Body of pancreas (tissue), 4 donors: ENCODE measurements around the gene NKX2-2. TPM values are rescaled to one million over a fixed set of nuclear protein-coding genes. Genes with fewer than 3 reads are reported as not detected.

Source experiments
- ATAC-seq: fragments of 150-250 bp; one replicate; pipeline ENCODE4 v1.9.1; 2016
- DNase-seq, 4 donors: peaks; one replicate each; pipeline ENCODE4 v3.0.0-alpha.2; 2019
- H3K27ac ChIP-seq, 4 donors: fragments of 200-600 bp; sonication (generic); 1 replicate in 3 of 4; 2 replicates in 1 of 4; pipeline versions ENCODE4 v1.5.1 to v1.6.1; 2016 to 2019; ENCODE audit warnings: mild to moderate bottlenecking in 1 of 4, mixed read lengths in 1 of 4, moderate library complexity in 1 of 4
- H3K27me3 ChIP-seq, 2 donors: fragments of 200-600 bp; sonication (generic); one replicate each; pipeline ENCODE4 v1.6.0; 2016; ENCODE audit warnings: mild to moderate bottlenecking in 1 of 2
- H3K36me3 ChIP-seq, 2 donors: fragments of 200-600 bp; sonication (generic); replicated peaks in 1 of 2; 2 replicates each; pipeline ENCODE4 v1.5.1; 2016; ENCODE audit warnings: low read depth in 2 of 2; ENCODE audit not compliant: insufficient read depth in 1 of 2
- H3K4me1 ChIP-seq: fragments of 200-600 bp; sonication (generic); one replicate; pipeline ENCODE4 v1.6.0; 2016
- H3K4me3 ChIP-seq, 2 donors: fragments of 200-600 bp; sonication (generic); 1 replicate in 1 of 2; 2 replicates in 1 of 2; pipeline ENCODE4 v1.5.1; 2016 to 2019
- H3K9me3 ChIP-seq, 3 donors: fragments of 200-600 bp; sonication (generic); 1 replicate in 2 of 3; 2 replicates in 1 of 3; pipeline ENCODE4 v1.5.1; 2016
- POLR2A ChIP-seq, 3 donors: fragments of 450-650 bp; IDR thresholded peaks; one replicate each; pipeline ENCODE4 v1.6.1; 2016; ENCODE audit warnings: antibody characterized with exemption in 3 of 3, mild to moderate bottlenecking in 2 of 3
- WGBS, 2 donors: methylation state at CpG; one replicate each; pipeline ENCODE4 v1.1.5; 2017; 5-methylcytosine and 5-hydroxymethylcytosine counted together
- intact Hi-C: fragments of 100-400 bp; cut with DNase I; formaldehyde crosslinking; loops from one replicate; pipeline ENCODE4 v1.15.1; 2023
- total RNA-seq, 2 donors: library from RNA; depleted of rRNA; stranded (reverse); fragments of >200 nt; gene quantifications; one replicate each; pipeline ENCODE4 v1.1.0, GENCODE V29; 2016
- TF ChIP-seq, protein P1 (sequence below), 7 experiments: fragments of 450-650 bp in 4 of 7; fragments of 200-600 bp in 3 of 7; sonication (generic) in 3 of 7; IDR thresholded peaks; one replicate each; pipeline ENCODE4 v1.5.1; 2016 to 2019; ENCODE audit warnings: antibody characterized with exemption in 7 of 7

The NKX2-2 gene
- total RNA-seq, 2 donors from 2014 or later = 3.1 to 9.6 TPM

DNA sequence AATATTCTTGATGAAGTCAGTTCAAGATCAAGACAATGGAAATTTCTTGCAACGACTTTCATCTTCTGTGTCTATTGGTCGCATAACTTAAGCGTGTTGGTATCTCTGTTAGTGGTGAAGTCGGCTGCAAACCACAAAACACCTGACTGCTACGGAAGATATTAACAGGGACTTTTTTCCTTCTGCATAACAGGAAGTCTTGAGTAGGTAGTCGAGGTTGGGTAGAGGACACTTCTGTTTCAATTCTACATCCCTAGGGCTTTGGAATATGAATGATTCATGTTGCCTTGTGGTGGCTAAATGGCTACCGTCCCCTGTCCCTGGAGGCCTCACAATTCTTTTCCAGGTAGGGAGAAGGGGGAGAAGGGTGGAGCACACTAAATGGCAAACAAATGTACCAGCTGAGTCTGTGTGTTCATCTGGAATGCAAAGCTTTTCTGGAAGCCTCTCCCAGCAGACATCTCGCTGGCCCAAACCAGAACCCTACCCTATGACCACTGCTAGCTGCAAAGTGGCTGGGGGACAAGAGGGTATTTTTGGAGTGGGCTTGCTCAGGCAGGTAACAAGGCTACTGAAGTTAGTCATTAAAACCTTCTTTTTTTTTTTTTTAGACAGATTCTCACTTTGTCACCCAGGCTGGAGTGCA, 34.6 kb upstream of the NKX2-2 start:
- no peak overlapping the region for H3K27ac ChIP-seq
- H3K4me3 ChIP-seq = no peak overlapping the region
- ATAC-seq (no peak), DNase-seq (no peak)
- no peaks in the 10 kb centered on the region for H3K4me1 ChIP-seq
- H3K36me3 ChIP-seq = no peaks in the 10 kb centered on the region
- no peaks in the 10 kb centered on the region for H3K9me3 ChIP-seq
- TF ChIP-seq POLR2A (IDR thresholded peaks at IDR 0.05) = no peak
- intact Hi-C loops = no loop called here
- H3K27me3 ChIP-seq = no peaks in the 10 kb centered on the region
- WGBS, 2 donors = 55 to 56% methylated on average over 8 of the region's 8 CpGs

DNA sequence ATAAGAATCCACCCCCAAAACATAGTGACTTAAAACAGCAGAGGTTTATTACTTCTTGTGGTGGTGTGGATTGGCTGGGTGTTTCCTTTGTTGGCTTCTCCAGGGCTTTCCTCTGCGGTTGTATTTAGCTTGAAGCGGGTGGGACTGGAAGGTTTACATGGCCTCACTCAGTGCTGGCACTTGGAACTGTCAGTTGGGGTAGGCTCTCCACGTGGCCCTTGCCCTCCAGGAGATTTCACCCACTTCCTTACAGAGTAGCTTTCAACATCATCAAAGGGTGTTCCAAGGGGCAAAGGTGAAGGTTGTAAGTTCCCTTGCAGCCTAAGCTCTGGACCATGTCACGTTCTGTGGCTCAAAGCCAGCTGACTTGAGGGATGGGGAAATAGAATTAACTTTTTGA, 32.5 kb upstream of the NKX2-2 start:
- H3K27ac ChIP-seq = no peak overlapping the region
- no peaks in the 10 kb centered on the region for H3K36me3 ChIP-seq
- WGBS, 2 donors = 37 to 46% methylated on average over 4 of the region's 4 CpGs
- no peak for TF ChIP-seq POLR2A (IDR thresholded peaks at IDR 0.05)
- TF ChIP-seq, protein P1, sequence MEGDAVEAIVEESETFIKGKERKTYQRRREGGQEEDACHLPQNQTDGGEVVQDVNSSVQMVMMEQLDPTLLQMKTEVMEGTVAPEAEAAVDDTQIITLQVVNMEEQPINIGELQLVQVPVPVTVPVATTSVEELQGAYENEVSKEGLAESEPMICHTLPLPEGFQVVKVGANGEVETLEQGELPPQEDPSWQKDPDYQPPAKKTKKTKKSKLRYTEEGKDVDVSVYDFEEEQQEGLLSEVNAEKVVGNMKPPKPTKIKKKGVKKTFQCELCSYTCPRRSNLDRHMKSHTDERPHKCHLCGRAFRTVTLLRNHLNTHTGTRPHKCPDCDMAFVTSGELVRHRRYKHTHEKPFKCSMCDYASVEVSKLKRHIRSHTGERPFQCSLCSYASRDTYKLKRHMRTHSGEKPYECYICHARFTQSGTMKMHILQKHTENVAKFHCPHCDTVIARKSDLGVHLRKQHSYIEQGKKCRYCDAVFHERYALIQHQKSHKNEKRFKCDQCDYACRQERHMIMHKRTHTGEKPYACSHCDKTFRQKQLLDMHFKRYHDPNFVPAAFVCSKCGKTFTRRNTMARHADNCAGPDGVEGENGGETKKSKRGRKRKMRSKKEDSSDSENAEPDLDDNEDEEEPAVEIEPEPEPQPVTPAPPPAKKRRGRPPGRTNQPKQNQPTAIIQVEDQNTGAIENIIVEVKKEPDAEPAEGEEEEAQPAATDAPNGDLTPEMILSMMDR (IDR thresholded peaks at IDR 0.05) = no peak
- intact Hi-C loops = no loop called here
- no peak overlapping the region for H3K4me3 ChIP-seq
- no peaks in the 10 kb centered on the region for H3K4me1 ChIP-seq
- no peaks in the 10 kb centered on the region for H3K9me3 ChIP-seq
- DNase-seq (no peak), ATAC-seq (no peak)
- H3K27me3 ChIP-seq = no peaks in the 10 kb centered on the region

DNA sequence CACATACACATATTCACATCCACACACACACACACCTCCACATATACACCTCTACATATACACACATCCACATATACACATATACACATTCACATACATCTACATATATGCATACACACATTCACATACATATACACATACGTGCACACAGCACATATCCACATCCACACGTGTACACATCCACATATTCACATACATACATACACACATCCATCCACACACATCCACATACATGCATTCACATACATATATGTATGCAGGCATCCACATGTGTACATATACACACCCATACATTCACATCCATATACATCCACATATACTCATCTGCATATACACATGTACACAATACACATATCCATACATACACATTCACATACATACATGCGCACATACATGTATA, 25.6 kb upstream of the NKX2-2 start:
- WGBS, 2 donors = 69% methylated on average over 3 of the region's 3 CpGs

DNA sequence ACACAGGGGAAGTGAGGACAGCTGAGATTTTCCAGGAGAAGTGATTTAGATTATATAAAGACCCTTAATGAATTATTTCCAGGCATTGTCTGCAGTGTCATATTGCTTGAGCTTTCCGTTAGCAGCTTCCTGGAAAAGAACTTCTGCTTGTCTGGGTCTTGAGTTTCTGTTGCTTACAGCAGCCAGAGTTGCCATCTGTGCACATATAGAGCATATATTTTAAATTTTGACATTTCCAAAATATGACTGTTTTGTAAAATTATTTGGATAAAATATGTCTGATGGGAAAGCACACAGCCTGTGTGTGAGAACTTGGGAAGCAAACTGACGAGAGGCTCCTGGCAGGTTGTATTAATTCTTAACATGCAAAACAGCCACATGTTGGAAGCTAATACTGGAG, 21.0 kb upstream of the NKX2-2 start:
- no peaks in the 10 kb centered on the region for H3K9me3 ChIP-seq
- H3K4me1 ChIP-seq = no peaks in the 10 kb centered on the region
- H3K36me3 ChIP-seq = no peaks in the 10 kb centered on the region
- no peak overlapping the region for H3K4me3 ChIP-seq
- 42 to 53% methylated on average over 2 of the region's 2 CpGs for WGBS, 2 donors
- H3K27me3 ChIP-seq = no peaks in the 10 kb centered on the region
- no peak for DNase-seq
- ATAC-seq = no peak
- H3K27ac ChIP-seq = no peak overlapping the region
- intact Hi-C loops = no loop called here
- TF ChIP-seq, protein P1 (IDR thresholded peaks at IDR 0.05) = no peak
- no peak for TF ChIP-seq POLR2A (IDR thresholded peaks at IDR 0.05)

More for the DNA sequence above, 25.6 kb upstream of the NKX2-2 start:
- Histone ChIP-seq H3K4me3 (no peak overlapping the region), H3K27ac (no peak overlapping the region), H3K27me3 (no peaks in the 10 kb centered on the region), H3K4me1 (no peaks in the 10 kb centered on the region), H3K9me3 (no peaks in the 10 kb centered on the region), H3K36me3 (no peaks in the 10 kb centered on the region)
- no peak for DNase-seq
- TF ChIP-seq POLR2A (IDR thresholded peaks at IDR 0.05) = no peak
- TF ChIP-seq, protein P1 (IDR thresholded peaks at IDR 0.05) = no peak
- no peak for ATAC-seq
- intact Hi-C loops = no loop called here

DNA sequence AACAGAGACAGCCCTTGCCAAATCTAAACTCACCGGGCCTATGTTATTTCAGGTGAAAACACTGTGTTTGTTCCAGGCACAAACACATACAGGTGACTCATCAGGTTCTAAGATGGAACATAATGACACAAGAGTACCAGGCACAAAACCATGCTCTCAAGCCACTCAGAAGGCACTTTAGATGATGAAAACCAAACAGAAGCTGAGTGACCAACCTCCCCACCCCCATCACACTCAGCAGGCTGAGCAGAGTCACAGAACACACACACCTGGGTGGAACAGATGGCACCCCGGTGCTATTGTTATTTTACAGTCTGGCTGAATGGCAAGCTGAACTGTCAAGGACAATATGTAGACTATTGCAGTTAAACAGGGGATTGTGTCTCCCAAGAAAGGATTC, 20.6 kb upstream of the NKX2-2 start:
- WGBS, 2 donors = 18 to 46% methylated on average over 2 of the region's 2 CpGs
- no peak overlapping the region for H3K27ac ChIP-seq
- intact Hi-C loops = no loop called here
- no peaks in the 10 kb centered on the region for H3K27me3 ChIP-seq
- no peaks in the 10 kb centered on the region for H3K36me3 ChIP-seq
- no peak overlapping the region for H3K4me3 ChIP-seq
- no peaks in the 10 kb centered on the region for H3K9me3 ChIP-seq
- no peaks in the 10 kb centered on the region for H3K4me1 ChIP-seq
- ATAC-seq (peak; percentile 35), DNase-seq (peak in 2 of 4 donors; percentile 51 to 66)
- TF ChIP-seq POLR2A (IDR thresholded peaks at IDR 0.05) = no peak
- TF ChIP-seq, protein P1 (IDR thresholded peaks at IDR 0.05) = no peak
